Hematopoietic multipotent progenitor cell treated with erythropoietin and hydrocortisone succinate and interleukin-3 and kit ligand, for 4 days (in vitro differentiated cells): ENCODE data around the gene OR11L1.

Experiments used
- DNase-seq: peaks from one replicate; pipeline ENCODE4 v3.0.0-alpha.2; 2015

Gene OR11L1

DNA sequence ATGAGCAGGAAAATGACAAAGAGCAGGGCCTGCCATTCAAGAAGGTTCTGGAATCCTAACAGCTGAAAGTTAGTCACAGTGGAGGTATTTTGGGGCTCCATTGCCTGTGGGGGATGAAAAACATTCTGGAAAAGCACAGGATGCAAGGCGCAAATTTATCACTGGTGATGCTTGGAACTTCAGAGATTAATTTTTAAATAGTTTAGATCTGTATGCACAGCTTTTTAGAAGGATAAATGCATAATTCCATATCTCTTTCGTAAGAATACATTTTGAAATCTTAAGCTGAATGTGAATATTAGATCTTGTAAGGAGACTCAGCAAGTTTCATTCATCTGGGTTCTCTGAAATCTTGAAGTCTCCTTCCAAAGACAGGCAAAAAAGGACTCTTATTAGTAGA, at the start of gene OR11L1:
Gene OR11L1, minus strand, starts transcription at position 101 of the 400 bp plus-strand sequence. Its CDS starts 0 bp downstream, at position 101.
- no peak for DNase-seq

GRCh38 chr1:247884797-247885413, 43.2 kb upstream of the OR11L1 start:
- DNase-seq: peak; percentile 42

DNA sequence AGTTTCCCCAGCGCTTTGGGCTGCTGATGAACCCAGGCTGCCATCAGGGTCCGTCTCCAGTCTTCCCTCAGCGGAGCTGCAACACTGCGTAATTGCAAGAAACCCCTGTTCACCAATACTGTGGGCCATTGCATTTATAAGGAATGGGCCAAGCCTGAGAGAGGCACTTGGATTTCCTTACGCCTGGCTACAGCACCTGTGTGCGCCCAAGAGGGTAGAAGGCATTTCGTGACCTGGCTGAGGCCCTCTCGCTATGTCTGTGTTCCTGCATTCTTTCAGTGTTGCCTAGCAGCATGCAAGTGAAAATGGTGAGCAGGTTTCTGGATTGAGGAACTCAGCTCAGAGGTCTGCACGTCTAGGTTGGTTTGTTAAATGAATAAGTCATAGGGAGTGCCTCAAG, 41.6 kb upstream of the OR11L1 start:
- no peak for DNase-seq

DNA sequence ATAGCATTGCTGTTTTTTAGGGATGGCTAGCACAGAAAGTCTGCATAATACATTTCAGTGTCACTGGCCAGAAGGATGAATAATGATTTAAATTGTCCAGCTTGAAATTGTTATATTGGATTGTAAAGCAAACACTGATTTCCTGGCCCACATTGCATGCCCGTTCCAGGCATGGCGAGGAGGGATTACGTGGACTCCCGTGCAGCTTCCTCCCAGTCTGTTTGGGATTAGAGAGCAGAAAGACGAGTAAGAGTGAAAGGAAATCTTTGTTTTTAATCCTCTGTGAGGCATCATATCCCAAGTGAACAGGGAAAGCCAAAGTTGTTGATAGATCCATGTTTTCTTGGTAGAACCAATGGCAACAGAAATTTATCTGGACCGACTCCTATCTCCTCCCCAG, 23.7 kb upstream of the OR11L1 start:
- no peak for DNase-seq

- no peak for DNase-seq
Measured at GRCh38 chr1:247864644-247865043, 22.9 kb upstream of the OR11L1 start.

DNA sequence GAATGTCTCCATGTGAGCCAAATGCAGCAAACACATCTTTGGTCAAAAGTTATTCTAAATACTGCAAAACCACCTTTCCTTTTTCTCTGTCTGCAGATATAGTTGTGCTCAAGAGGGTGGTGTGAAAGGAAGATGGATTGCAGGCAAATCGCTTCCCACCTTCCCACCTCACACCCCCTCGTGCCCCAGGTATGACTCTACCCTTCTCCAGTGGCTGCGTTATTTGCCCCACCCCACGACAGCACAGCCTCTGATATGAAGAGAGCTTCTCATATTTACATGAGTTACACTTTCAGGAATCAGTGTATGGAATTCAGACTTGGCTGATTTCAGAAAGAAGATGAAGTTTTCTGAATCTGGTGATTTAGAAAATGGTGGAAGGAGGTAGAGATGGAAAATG, 21.1 kb upstream of the OR11L1 start:
- no peak for DNase-seq

DNA sequence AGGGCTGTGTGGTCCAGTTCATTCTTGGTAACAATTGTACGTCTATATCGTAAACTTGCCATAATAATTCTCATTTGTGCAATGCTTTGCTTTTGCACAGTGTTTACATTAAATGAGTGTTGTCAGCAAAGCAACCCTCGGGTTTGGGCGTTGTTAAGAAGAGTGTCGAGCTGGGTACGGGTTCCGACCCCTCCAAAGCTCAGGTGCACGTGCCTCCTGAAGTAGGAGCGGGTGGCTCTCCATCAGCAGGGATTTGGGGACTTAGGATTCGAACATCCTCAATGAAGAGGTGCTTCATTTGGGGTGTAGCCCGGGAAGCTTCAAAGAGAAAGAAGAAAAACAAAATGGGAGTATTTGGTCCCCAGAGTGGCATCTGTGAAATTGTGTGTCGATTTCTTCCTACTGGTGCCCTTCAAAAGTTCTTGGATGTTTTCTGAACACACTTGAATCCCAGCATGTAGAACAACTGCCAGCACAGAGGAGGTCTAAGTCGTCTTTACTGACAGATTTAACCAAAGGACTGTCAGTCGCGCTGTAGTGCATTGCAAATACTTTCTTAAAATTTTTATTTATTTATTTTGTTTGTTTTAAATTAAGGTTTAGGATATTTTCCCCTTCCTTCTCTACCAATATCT, 16.4 kb upstream of the OR11L1 start:
- DNase-seq: peak; percentile 49

DNA sequence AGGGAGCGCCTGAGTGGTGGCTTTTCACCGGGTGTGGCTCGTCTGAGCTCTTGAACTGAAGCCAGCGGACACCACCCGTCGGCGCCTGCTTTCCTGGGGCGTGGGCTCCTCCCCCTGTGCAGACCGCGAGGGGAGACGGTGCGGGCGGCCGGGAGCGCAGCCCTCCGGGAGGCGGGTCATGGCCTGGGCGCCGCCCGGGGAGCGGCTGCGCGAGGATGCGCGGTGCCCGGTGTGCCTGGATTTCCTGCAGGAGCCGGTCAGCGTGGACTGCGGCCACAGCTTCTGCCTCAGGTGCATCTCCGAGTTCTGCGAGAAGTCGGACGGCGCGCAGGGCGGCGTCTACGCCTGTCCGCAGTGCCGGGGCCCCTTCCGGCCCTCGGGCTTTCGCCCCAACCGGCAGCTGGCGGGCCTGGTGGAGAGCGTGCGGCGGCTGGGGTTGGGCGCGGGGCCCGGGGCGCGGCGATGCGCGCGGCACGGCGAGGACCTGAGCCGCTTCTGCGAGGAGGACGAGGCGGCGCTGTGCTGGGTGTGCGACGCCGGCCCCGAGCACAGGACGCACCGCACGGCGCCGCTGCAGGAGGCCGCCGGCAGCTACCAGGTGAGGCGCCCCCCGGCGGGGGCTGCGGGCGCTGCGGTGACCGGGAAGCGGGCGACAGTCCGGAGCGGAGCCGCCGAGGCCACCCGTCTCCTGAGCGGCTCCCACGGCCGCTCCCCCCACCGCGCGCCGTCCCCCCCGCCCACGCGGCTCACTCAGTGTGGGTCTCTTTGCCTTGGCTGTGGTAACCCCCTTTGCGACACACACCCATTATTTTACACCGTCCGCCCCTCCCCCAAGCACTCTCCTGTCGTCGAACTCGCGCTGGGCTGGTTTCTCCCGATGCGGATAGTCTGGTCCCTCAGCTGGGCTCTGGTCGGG, 15.6 kb upstream of the OR11L1 start, which contains the start of gene TRIM58:
Gene TRIM58, plus strand, starts transcription at position 119 of the 916 bp plus-strand sequence. Its CDS starts 60 bp downstream, at position 179.
- peak; percentile 98 for DNase-seq

- peak; percentile 7 for DNase-seq
Measured at GRCh38 chr1:247855911-247856310, 14.2 kb upstream of the OR11L1 start.

DNA sequence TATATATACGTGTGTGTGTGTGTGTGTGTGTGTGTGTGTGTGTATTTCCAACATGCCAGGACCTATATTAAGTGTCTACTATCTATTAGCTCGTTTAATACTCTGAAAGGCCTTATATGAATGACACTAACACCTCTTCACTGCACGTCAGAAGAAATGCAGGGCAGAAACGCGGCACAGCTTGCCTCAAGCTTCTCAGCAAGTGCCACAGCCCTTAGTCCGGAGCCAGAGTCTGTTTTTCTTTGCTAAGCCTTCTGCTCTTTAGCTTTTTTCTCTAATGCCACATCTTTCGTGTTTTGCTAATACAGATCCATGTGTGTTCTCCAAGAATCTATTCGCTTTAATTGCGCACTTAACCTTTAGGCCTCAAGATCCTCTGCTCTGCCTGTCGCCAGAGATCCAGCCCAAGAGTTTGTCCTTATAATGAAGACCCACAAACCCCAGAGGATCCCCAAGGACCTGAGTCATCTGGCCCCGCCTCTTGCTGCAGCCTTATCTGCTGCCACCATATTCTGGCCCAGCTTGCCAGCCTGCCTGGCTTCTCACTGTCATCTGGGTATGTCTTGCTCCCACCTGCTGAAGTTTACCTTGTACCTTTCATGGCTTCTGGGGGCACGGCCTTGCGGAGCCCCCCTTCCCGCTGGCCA, 13.3 kb upstream of the OR11L1 start:
- peak; percentile 96 for DNase-seq

DNA sequence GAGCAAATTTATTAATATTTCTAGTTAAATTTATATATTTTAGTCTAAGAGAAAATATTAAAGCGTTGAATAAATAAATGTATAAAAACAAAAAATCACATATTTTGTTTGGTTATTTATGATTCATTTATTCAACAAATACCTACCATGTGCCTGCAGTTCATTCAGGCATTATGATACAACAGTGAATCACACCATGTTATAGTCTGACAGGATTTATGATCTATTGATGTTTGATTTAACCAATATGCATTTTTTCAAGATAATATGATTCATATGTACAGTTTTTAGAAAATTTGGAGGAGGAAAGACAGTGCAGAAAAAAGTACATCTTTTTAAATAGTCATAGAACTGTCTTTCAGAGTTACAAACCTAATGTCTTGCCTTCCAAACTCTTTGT, 7.9 kb upstream of the OR11L1 start:
- DNase-seq: no peak

DNA sequence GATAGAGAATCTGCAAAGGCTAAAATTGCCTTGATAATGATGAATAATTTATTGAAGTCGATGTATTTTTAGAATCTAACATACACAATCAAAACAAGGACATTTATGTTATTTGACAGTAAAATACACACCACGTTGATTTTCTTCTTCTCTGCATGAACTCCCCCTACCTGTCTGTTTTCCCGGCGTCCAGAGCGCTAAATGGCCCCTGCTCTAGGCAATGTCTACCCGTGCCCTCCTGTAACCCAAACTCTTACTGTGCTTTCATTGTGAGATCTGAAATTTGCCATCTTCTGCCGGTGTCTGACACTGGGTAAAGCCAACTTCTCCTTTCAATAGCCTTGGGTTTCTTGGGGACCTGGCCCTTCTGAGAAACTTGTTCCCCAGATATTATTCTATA, 6.7 kb upstream of the OR11L1 start:
- DNase-seq: no peak

DNA sequence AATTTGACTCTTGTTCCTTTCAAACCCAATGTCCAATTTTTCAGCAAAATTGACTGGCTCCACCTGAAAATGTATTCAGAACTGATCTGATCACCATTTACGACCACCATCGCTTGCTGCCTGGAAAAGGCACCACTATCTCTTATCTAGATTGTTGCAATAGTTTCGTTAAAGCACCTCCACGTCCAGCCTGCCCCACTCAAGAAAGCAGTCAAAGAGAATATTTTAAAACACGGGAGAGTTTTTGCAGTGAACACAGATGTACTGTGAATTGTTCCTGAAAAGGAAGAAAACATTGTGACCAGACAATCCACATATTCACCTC, 4.0 kb upstream of the OR11L1 start:
- no peak for DNase-seq

DNA sequence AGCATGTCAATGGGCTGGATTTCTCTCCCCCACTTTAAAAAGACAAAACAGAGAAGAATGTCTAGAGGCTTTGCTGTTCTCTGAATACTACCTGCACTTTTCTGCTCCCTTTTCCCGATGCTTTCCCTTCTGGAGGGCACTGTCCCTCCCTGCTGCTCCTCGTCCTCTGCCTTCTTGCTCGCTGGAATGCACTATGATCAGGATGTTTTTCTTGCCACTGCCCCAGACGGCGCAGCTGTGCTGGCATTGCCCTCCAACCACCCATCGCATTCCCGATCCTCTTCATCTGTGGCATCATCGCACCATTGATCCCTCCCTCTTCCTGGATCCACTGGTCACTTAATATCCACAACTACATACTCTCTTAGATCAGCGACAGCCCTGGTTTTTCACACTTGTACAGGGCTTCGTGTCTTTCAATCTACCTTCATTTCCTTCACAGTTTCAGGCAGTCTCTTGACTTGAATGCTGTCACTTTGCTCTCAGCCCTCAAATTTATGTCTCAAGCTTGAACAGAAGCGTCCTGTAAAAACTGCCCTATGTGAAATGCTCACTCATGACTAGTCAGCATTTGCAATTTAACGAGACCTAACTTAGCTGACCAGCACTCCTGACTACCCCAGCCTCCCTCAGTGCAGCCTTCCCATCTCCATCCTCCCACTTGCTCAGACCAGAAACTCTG, 3.5 kb upstream of the OR11L1 start:
- DNase-seq: no peak

DNA sequence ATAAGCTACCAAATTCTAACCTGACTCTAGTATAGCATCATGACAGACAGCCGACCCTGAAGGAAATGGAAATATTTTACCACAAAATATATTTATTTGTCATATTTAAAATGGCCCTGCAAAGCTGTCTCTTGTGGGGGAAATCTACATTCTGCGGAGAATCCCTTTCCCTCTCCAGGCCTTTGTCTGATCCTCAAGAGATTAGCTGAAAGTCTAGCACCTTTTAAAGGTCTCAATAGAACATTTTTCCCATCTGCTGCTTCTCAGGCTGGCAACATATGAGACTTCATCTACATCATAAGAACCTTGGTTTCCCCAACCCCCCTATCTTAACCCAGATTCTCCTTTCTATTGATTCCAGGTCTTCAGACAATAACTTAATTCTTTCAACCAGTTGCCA, 1.7 kb upstream of the OR11L1 start:
- no peak for DNase-seq

DNA sequence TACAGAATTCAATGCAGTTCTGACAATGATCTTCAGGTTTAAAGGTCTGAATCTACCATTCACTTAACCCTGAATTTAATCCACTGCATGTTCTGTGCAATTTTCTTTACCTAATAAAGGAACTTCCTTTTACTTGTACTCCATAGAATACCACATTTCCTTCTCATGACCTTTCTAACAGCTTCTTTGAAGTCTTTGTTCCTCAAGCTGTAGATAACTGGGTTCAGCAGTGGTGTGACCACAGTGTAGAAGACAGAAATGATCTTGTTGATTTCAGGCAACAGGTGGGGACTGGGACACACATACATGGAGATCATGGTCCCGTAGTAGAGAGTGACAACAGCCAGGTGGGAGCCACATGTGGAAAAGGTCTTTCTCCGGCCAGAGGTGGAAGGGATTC, 878 bp downstream of the OR11L1 start:
- DNase-seq: peak; percentile 65

- peak; percentile 20 for DNase-seq
Measured at GRCh38 chr1:247833601-247834000, 8.1 kb downstream of the OR11L1 start.

GRCh38 chr1:247829656-247830055, 12.0 kb downstream of the OR11L1 start:
- no peak for DNase-seq

DNA sequence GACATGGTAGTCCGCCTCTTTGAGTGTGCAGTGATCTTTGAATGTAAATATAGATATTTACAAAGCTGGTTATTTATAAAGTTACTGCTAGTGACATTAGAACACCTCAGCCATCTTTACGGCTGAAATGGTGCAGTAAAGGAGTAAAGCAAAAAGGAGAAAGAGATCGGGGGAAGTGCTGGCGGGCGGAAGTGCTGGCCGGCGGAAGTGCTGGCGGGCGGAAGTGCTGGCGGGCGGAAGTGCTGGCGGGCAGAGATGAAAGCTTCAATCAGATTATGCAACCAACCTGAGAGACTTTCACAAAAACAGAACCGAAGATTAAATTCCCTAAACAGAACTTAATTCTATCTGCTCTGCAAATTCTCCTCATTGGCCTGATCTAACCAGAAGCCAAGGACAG, 16.3 kb downstream of the OR11L1 start:
- DNase-seq: peak; percentile 20

GRCh38 chr1:247824023-247824422, 17.7 kb downstream of the OR11L1 start, which contains the start of gene OR14A16:
Gene OR14A16 (minus strand): TSS chr1:247824119. CDS start chr1:247815729, 8,390 bp downstream.
- DNase-seq: no peak

DNA sequence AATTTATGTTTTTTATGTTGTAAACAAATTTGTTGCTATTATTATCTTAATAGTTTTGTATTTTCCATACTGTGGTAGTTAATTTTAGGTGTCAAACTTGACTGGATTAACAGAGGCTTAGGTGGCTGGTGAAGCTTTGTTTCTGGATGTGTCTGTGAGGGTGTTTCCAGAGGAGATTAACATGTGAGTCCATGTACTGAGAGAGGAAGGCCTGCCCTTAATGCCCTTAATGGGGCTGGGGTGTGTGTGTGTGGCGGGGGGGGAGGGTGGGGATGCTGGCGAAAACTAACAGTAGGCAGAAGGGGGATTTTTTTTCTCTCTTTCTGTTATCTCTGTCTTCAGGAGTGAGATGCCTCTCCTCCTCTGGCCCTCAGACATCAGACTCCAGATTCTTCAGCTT, 19.6 kb downstream of the OR11L1 start:
- DNase-seq: no peak

- no peak for DNase-seq
Measured at GRCh38 chr1:247812637-247813036, 29.1 kb downstream of the OR11L1 start.

DNA sequence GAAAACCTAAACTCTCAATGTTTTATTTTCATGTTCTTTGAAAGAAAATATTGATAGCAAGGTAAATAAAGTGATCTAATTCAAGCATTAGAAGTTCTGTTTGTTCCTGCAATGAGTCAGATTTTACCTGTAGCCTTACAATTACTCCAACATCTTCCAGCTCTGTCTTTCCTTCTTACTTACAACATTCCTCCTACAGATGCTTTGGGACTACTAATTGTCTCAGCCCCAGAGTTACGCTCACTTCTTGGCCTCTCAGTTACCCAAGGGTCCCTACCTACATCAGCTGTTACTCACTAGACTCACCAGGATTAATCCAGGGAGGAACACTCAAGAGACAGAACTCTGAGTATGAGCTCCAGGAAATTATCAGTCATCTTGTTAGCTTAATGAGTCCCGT, 44.2 kb downstream of the OR11L1 start:
- no peak for DNase-seq
